Measurements from ENCODE around the gene COPRS.

The COPRS gene

GRCh38 chr17:31858642-31859486, at the start of gene COPRS:
Gene COPRS, minus strand, starts transcription at chr17:31859244. Its CDS starts 45 bp downstream, at chr17:31859199.
- TF ChIP-seq CTCF (IDR thresholded peaks at IDR 0.05; ENCODE audit: insufficient read depth, low read depth, low read length, missing control alignments) = no peak

GRCh38 chr17:31908386-31908785, 49.3 kb upstream of the COPRS start:
- no peak overlapping the region for H3K4me3 ChIP-seq (ENCODE audit: low read length)
- TF ChIP-seq CTCF (IDR thresholded peaks at IDR 0.05; ENCODE audit: insufficient read depth, low read depth, low read length, missing control alignments) = no peak
- DNase-seq (ENCODE audit: low read depth) = no peak

More at GRCh38 chr17:31858642-31859486, at the start of gene COPRS:
- peak; percentile 87 for DNase-seq (ENCODE audit: low read depth)
- peak within 1 kb of the TSS; percentile 59 for H3K4me3 ChIP-seq (ENCODE audit: low read length)

- H3K4me3 ChIP-seq (ENCODE audit: low read length) = no peak overlapping the region
- TF ChIP-seq CTCF (IDR thresholded peaks at IDR 0.05; ENCODE audit: insufficient read depth, low read depth, low read length, missing control alignments) = no peak
- peak; percentile 27 for DNase-seq (ENCODE audit: low read depth)
Observed at GRCh38 chr17:31907342-31907962, 48.4 kb upstream of the COPRS start.

- TF ChIP-seq CTCF (IDR thresholded peaks at IDR 0.05; ENCODE audit: insufficient read depth, low read depth, low read length, missing control alignments) = no peak
- H3K4me3 ChIP-seq (ENCODE audit: low read length) = no peak overlapping the region
- no peak for DNase-seq (ENCODE audit: low read depth)
Observed at GRCh38 chr17:31903401-31903800, 44.4 kb upstream of the COPRS start.

GRCh38 chr17:31902693-31903092, 43.6 kb upstream of the COPRS start:
- TF ChIP-seq CTCF (IDR thresholded peaks at IDR 0.05; ENCODE audit: insufficient read depth, low read depth, low read length, missing control alignments) = no peak
- no peak for DNase-seq (ENCODE audit: low read depth)
- no peak overlapping the region for H3K4me3 ChIP-seq (ENCODE audit: low read length)

- no peak for TF ChIP-seq CTCF (IDR thresholded peaks at IDR 0.05; ENCODE audit: insufficient read depth, low read depth, low read length, missing control alignments)
- DNase-seq (ENCODE audit: low read depth) = peak; percentile 52
- peak overlapping the region; percentile 72 for H3K4me3 ChIP-seq (ENCODE audit: low read length)
Observed at GRCh38 chr17:31900877-31901276, 41.8 kb upstream of the COPRS start.

Data from epithelial cell of esophagus (primary cell).